Fibroblast of skin of scalp (primary cell): ENCODE measurements around the gene FGL2.
"Not testable (repeated sequence)": the region's sequence is repeated elsewhere in the genome, so short reads cannot be mapped to it uniquely, and the experiment has no call there.

ENCODE experiments used
- DNase-seq: peaks from one replicate; pipeline ENCODE4 v3.0.0-alpha.2; 2013

Gene FGL2

DNA sequence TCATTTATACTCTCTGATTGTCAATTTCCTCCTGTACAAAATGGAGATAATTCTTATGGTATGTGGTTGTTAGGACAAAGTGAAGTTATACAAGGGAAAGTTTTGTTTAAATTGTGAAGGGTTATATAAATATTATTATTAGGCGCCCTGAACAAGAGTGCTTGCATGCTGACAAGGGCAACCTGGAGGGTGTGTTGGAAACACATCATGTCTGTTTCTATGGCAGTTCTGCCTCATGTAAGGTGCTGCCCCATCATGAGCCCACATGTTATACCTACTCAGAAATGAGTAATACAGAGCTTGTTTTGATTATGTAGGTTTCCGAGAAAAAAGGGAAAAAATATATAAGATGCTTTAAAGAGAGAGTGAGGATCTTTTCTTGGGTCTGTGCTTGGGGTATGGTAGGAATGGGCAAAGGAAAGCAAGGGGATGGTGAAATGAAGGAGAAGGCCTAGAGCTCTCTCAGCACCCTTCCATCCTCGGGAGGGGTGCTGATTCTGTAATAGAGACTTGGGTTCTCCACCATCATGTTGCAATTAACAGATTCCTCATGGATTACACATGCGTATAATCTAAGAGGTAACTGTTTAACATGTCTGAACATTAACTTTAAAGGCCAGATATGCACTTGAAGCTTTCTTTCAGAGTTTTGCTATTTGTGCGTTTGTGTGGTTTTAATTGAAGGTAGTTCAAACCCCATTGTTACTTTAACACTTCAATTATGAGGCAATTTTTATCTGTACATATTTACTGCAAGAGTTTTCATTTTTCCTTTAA lies 43.8 kb downstream of the FGL2 start:
- not testable (repeated sequence) for DNase-seq

DNA sequence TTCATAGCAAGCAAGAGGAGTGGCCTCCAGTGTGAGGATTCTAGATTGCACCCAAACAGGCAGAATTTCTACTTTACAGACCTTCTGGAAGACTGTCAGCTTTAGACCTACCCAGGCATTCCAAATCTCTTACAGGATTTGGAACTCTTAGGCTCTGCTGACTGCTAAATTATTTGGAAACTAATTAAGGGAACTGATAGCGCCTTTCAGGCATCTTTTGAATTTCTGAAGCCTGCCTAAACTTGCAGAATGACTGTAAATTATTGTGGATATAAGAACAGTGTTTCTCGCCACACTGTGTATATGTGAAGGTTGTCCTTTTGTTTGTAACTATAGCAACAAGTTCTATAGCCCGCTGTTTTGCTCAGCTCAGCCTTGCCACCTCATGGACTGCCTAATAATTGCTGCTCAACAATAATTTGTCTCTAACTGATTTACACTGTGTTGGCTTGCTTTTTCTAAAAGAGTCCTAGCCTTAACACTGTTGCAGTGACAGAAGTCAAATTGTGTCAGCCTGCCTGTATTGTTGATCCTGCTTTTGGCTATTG lies 44.6 kb downstream of the FGL2 start:
- not testable (repeated sequence) for DNase-seq

DNA sequence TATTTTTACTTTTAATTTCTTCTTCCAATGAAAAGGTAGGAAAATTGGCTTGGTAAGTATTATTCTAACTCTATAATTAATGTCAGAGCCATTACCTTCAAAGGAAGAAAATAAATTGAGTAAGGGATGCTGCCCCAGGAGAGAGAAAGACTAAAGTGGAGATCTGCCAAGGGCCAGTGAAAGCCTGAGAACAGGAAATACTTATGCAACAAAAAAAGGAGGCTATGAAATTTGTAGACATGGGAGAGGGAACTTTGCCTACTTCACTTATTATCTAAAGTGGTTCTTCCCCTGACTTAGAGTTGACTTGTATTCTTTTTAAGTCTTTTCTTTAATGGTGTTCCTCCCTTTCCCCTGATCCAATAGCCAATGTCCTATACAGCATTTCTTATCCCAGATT lies 47.4 kb downstream of the FGL2 start:
- DNase-seq, result peak; percentile 22
